GM18498 (cell line): ENCODE measurements around the gene PDS5B.

Source experiments
- ATAC-seq: cut with Tn5 transposase; IDR thresholded peaks from one replicate; pipeline ENCODE4 v1.9.1; 2021; ENCODE audit warnings: mild to moderate bottlenecking, moderate library complexity; ENCODE audit not compliant: unreplicated experiment

PDS5B gene

DNA sequence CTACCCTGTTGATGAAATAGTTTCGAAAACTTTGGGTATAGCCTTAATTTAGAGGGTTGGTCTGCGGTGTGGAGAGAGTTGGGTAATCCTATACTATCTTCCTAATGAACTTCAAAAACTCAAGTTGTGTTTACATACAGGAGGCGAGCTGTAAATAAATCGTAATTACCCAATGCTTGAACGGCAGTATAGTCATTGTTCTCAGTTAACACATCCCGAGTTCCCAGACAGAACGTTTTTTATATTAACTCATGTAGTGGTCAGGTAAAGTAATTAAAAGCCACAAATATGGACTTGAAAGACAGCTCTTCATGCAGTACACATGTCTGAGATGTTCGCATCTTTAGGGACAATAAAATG, 1.5 kb downstream of the PDS5B start:
- no peak for ATAC-seq

GRCh38 chr13:32588736-32589135, 2.5 kb downstream of the PDS5B start:
- ATAC-seq = no peak

GRCh38 chr13:32589471-32589870, 3.2 kb downstream of the PDS5B start:
- no peak for ATAC-seq

DNA sequence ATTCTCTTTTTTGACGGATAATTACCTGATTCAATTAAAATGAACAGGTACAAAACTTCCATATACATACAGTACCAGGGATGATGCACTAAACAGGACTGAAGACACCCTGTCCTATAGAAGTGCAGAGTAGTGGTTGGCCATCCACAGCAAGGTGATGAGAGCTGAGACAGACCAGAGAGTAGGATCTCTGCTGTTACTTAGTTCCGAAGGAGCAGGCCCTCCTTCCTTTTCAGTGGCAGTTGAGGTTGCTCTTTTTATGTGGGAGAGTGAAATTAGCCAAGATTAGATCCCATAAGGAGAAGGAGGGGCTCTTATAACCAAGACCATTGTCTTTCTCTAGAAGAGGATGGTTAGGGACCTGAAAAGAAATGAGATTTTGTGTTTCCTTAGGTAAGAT, 4.0 kb downstream of the PDS5B start:
- no peak for ATAC-seq

GRCh38 chr13:32592082-32592481, 5.8 kb downstream of the PDS5B start:
- no peak for ATAC-seq

GRCh38 chr13:32594157-32594738, 8.0 kb downstream of the PDS5B start:
- no peak for ATAC-seq

DNA sequence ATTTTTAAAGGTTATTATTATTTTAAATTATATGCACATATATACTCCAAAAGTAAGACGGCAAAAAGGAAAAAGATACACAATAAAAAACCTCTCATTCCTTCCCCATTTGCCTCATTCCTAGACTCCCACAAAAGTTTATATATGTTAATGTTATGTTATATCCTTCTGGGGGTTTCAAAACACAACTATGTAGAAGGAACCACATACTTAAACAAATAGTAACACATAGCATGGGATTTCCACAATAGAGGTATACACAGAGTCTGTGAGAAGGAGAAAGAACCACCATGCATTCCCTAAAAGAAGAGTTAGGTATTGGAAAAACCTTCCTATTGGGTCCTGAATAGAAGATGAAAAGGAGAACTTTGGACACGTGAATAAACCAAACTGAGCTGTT, 9.1 kb downstream of the PDS5B start:
- ATAC-seq = no peak

- ATAC-seq = no peak
Observed at GRCh38 chr13:32600890-32601289, 14.6 kb downstream of the PDS5B start.

DNA sequence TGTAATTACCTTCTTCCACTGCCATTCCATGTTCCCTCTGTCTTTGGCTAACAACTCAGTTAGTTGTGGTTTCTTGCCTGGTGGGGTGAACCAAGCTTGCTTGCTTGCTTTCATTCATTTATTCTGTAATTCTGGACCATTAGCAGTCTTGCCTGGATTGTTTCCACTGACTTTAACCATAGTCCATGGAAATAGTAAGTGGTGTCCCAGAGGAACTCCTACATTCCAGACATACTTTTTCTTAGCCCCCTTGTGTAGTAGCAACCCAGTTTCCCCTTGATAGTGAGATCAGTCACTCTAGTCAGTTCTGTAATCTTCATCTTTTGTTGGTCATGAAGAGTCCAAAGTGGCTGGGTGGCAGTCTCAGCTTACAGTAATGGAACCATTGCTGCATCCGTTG, 23.2 kb downstream of the PDS5B start:
- no peak for ATAC-seq

DNA sequence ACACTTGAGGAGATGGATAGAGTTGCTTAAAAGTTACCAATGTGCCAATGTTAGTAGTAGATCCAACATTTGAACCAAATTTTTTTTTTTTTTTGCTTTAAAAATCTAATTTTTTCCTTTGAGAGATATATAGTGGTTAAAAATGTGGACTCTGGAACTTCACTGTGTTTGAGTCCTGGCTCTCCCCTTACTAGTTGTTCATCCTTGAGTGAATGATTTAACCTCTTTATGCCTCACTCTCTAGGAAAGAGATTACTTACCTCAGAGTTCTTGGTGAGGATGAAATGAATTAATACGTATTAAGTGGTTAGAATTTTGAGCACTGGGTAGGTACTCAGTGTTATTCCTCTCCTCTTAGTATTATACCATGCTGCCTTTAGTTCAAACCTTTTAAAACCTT, 24.3 kb downstream of the PDS5B start:
- ATAC-seq = no peak

DNA sequence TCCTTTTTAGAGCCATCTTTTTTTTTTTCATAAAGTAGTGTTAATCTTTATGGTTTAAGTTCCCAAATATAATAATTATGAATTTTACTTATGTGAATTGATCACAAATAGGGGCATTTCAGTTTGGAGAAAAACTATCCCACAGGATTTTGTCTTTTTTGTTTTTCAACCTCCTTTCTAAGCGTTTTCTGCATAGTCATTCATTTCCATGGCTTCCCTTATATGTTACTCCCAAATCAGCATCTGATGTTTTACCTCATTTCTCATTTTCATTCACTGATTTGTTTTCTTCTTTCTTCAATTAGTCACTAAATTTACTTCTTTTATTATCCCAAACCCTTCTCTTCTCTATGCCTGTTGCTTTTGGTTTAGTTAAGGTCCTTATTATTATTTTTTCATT, 24.7 kb downstream of the PDS5B start:
- ATAC-seq = no peak

GRCh38 chr13:32616883-32617511, 30.7 kb downstream of the PDS5B start:
- no peak for ATAC-seq

DNA sequence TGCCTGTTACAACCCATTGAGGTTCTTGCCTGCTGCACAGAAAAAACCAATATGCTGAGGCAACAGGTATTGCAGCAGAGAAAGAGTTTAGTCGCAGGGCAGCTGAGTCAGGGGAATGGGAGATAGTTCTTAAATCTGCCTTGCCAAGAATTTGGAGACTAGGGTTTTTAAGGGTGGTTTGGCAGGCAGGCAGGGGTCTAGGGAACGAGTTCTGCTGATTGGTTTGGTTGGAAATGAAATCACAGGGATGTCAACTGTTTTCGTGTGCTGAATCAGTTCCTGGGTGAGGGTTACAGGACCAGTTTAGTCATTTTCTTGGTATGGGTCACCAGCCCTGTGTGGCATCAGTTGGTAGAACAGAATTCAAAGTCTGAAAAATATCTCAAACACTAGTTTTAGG, 36.6 kb downstream of the PDS5B start:
- no peak for ATAC-seq

DNA sequence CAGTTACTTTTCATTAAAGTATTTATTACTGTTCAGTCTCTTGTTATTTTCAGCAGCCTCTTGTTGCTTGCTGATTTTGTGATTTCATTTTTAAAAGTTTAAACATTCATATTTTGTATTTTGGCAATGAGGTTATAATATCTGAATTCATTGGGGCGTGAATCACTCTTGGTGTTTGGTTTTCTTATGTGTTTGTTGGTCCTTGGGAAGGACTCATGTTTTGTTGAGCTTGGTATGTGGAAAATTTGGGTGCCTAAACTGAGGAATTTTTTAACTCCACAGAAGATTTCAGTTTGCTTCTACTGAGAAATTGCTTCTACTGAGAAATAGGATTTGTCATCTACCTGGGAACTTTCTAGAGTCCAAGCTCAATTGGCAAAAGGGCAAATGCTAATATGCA, 38.2 kb downstream of the PDS5B start:
- ATAC-seq = no peak

DNA sequence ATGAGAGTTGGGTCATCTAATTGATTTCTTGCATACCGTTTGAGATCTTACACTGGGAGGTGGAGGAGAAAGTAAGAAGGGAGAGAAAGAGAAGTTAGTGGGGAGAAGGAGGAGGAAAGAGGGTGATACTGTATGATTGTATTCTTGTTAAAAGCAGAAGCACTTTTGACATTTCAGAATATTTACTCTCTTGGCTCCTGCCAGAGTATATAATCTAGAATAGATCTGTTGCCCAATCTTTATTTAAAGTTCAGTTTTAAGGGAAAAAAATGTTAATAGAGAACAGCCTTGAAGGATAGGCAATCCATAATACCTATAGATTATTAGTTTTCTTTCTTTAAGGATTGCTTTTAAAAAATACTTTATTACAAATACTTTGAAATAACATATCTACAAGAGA, 41.5 kb downstream of the PDS5B start:
- ATAC-seq = no peak

- ATAC-seq = no peak
Observed at GRCh38 chr13:32629313-32629712, 43.1 kb downstream of the PDS5B start.

DNA sequence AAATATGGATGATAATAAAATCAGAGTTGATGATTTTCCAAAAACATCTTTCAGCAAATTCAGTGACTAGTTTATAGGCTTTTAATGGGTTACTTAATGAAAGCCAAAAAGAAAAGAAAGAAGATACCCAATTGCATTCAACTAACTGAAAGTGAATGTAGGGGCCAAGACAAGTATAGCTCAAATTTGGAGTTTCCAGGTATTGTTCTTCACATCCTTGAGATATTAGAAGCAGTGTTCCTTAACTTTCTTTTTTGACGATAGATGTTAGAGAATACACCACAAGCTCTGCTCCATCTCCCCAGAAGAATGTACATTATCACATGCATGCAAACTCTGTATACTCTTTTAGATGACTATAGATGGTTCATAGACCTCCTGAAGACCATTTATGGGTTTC, 43.6 kb downstream of the PDS5B start:
- no peak for ATAC-seq

GRCh38 chr13:32632343-32632909, 46.2 kb downstream of the PDS5B start:
- ATAC-seq = no peak

DNA sequence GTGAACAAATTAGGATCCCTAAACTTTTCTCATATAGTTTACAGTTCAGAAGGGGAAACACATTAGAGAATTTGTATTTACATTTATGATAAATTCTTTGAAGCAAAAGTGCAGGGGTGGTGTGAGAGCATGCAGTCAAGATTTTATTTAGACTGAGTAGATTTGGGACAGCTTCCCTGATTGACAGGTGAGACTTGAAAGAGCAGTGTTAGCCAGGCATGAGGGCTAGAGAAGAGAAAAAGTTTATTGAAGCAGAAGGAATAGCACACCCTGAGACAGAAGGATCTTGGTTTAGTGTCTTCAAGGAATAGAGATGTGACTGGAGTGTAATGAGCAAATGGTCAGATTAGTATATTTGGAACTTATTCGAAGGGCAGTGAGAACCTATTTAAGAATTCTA, 50.5 kb downstream of the PDS5B start:
- ATAC-seq = no peak

DNA sequence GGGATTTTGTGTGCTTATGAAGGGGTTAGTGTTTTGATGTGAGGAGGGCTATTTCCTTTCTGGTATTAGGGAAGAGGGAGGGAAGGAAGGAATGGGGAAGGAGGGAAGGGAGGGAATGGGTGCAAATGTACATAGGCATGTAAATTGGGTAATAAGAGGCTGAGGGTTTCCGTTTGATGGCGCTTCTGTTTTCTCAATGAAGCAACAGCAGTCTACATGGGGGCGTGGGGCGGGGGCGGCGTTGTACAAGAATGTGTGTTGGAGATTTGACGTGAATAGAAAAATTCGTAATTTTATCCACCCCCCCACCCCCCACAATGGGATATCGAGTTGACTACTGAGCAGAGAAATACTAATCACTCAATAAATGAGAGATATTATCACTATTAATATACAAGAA, 52.5 kb downstream of the PDS5B start:
- no peak for ATAC-seq

DNA sequence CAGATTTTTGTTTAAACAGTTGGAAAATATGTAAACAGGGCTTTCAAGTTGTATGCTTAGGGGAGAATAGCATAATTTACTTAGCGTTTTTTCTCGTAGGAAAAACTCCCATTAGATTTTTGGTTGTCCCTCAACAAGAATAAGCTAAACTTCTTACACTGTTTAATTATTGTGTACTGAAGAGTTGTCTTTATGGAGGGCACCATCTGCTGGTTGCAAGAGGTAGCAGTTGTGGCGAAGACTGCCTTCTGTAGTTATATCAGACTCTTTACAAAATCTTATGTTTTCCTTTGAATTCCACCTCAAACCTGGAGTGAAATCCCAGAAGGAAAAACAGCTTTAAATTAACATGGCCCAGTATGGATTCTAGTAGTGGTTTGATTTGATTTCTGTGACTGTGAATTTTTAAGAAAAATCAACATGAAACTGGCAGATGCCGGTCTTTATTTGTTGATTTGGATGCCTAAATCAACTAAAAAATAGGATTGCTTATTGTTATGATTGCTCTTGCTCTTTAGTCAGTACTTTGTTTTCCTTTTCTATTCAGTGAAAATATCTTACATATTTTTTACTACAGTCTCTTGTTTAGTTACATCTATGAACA, 53.4 kb downstream of the PDS5B start:
- peak; percentile 62 for ATAC-seq

DNA sequence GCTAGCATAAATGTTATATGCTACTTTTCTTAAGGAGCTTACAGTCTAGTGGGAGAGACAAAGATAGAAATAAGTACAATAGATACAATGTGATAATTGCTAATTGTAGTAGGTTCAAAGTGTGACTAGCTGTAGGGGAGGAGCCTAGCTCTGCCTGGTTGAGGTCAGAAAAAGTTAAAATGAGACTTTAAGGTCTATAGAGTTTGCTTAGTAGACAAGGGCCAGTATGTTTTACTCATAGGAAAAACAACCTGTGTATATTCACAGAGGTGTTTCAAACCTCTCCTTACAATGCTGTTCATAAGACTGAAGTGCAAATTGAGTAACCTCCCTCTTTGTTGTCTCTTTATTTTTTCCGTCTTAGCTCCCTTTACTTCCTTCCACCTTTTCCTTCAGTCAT, 56.1 kb downstream of the PDS5B start:
- no peak for ATAC-seq

DNA sequence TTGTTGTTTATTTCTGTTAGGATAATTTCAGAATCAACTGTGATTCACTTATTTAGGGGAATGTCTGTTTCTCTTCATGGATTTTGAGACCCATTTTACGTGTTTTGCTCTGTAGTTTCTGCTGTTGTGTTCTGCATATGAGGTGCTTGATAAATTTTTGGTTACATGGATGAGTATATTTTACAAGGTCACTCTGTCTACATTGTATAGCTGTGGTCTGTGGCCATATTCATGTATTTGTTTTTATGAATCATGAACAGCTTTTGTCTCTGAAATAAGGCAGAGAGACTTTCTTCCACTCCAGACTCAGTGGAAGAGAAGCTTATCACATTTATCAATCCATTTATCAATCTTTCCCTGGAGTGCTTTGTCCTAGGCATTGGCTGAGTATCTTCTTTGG, 56.6 kb downstream of the PDS5B start:
- no peak for ATAC-seq
